ENCODE measurements around the gene FOXA2.

Gene FOXA2

GRCh38 chr20:22536956-22537756, 47.2 kb downstream of the FOXA2 start:
- DNase-seq (ENCODE audit: low read depth, low spot score) = no peak

- DNase-seq (ENCODE audit: low read depth, low spot score) = no peak
These were observed 48.1 kb downstream of the FOXA2 start for GRCh38 chr20:22536141-22536828.

- no peak for DNase-seq (ENCODE audit: low read depth, low spot score)
These were observed 48.9 kb downstream of the FOXA2 start for GRCh38 chr20:22535483-22535882.

- DNase-seq (ENCODE audit: low read depth, low spot score) = no peak
These were observed 50.3 kb downstream of the FOXA2 start for GRCh38 chr20:22533823-22534751.

GRCh38 chr20:22532598-22532997, 51.8 kb downstream of the FOXA2 start:
- DNase-seq (ENCODE audit: low read depth, low spot score) = no peak

- no peak for DNase-seq (ENCODE audit: low read depth, low spot score)
These were observed 52.6 kb downstream of the FOXA2 start for GRCh38 chr20:22531756-22532155.

- no peak for DNase-seq (ENCODE audit: low read depth, low spot score)
These were observed 53.2 kb downstream of the FOXA2 start for GRCh38 chr20:22531056-22531615.
